ENCODE measurements around the gene MMADHC.

DNA sequence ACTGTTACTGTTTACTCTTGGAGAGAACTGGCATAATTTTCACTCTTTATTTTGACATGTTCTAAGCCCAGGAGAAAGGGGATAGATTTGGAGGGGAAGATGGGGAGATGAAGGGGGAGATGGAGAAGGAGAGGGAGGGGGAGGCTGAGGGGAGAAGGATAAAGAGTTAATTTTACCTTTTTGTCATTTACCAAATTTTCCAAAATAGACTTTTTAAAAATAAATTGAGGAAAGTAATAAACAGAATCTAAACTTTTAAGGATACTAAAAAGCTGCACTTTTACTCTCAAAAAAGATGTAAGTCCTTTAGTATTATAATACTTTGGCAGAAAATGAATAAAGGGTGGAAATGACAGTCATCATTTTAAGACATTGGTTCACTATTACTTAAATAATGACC is 12.3 kb downstream of the MMADHC start:
- TF ChIP-seq, protein P1, sequence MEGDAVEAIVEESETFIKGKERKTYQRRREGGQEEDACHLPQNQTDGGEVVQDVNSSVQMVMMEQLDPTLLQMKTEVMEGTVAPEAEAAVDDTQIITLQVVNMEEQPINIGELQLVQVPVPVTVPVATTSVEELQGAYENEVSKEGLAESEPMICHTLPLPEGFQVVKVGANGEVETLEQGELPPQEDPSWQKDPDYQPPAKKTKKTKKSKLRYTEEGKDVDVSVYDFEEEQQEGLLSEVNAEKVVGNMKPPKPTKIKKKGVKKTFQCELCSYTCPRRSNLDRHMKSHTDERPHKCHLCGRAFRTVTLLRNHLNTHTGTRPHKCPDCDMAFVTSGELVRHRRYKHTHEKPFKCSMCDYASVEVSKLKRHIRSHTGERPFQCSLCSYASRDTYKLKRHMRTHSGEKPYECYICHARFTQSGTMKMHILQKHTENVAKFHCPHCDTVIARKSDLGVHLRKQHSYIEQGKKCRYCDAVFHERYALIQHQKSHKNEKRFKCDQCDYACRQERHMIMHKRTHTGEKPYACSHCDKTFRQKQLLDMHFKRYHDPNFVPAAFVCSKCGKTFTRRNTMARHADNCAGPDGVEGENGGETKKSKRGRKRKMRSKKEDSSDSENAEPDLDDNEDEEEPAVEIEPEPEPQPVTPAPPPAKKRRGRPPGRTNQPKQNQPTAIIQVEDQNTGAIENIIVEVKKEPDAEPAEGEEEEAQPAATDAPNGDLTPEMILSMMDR (IDR thresholded peaks at IDR 0.05; ENCODE audit: insufficient read depth, low read length) = no peak
- no peak for TF ChIP-seq POLR2AphosphoS5 (IDR thresholded peaks at IDR 0.05; ENCODE audit: low read depth)
- no peak for TF ChIP-seq GABPA (IDR thresholded peaks at IDR 0.05; ENCODE audit: low read depth)
- TF ChIP-seq SPI1 (IDR thresholded peaks at IDR 0.05; ENCODE audit: borderline replicate concordance, low read depth) = no peak
- TF ChIP-seq, protein P2, sequence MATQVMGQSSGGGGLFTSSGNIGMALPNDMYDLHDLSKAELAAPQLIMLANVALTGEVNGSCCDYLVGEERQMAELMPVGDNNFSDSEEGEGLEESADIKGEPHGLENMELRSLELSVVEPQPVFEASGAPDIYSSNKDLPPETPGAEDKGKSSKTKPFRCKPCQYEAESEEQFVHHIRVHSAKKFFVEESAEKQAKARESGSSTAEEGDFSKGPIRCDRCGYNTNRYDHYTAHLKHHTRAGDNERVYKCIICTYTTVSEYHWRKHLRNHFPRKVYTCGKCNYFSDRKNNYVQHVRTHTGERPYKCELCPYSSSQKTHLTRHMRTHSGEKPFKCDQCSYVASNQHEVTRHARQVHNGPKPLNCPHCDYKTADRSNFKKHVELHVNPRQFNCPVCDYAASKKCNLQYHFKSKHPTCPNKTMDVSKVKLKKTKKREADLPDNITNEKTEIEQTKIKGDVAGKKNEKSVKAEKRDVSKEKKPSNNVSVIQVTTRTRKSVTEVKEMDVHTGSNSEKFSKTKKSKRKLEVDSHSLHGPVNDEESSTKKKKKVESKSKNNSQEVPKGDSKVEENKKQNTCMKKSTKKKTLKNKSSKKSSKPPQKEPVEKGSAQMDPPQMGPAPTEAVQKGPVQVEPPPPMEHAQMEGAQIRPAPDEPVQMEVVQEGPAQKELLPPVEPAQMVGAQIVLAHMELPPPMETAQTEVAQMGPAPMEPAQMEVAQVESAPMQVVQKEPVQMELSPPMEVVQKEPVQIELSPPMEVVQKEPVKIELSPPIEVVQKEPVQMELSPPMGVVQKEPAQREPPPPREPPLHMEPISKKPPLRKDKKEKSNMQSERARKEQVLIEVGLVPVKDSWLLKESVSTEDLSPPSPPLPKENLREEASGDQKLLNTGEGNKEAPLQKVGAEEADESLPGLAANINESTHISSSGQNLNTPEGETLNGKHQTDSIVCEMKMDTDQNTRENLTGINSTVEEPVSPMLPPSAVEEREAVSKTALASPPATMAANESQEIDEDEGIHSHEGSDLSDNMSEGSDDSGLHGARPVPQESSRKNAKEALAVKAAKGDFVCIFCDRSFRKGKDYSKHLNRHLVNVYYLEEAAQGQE (IDR thresholded peaks at IDR 0.05; ENCODE audit: insufficient replicate concordance, low read depth) = no peak
